Effector memory CD4-positive, alpha-beta T cell (primary cell): Measurements from ENCODE around the gene DPY19L2.
"Not testable (repeated sequence)": the region's sequence is repeated elsewhere in the genome, so short reads cannot be mapped to it uniquely, and the experiment has no call there.

Source experiments
- DNase-seq, 3 donors: peaks; one replicate each; pipeline ENCODE4 v3.0.0-alpha.2; 2020
- H3K27ac ChIP-seq: 2 replicates; pipeline ENCODE4 v1.7.0; 2013; ENCODE audit warnings: mild to moderate bottlenecking, low read length, moderate library complexity; ENCODE audit not compliant: insufficient read depth, poor library complexity, severe bottlenecking
- H3K27me3 ChIP-seq: replicated peaks from 2 replicates; pipeline ENCODE4 v1.7.0; 2013; ENCODE audit warnings: mild to moderate bottlenecking, low read length; ENCODE audit not compliant: insufficient read depth, control insufficient read depth, poor library complexity, severe bottlenecking
- H3K36me3 ChIP-seq: 2 replicates; pipeline ENCODE4 v1.7.0; 2013; ENCODE audit warnings: mild to moderate bottlenecking, low read length, moderate library complexity; ENCODE audit not compliant: control insufficient read depth, insufficient read depth
- H3K4me1 ChIP-seq: 2 replicates; pipeline ENCODE4 v1.7.0; 2013; ENCODE audit warnings: low read length, mild to moderate bottlenecking; ENCODE audit not compliant: control insufficient read depth, insufficient read depth, poor library complexity, severe bottlenecking
- H3K4me3 ChIP-seq: 2 replicates; pipeline ENCODE4 v1.7.0; 2013; ENCODE audit warnings: low read length, low read depth, mild to moderate bottlenecking; ENCODE audit not compliant: insufficient read depth, poor library complexity, severe bottlenecking
- H3K9me3 ChIP-seq: 2 replicates; pipeline ENCODE4 v1.7.0; 2013; ENCODE audit warnings: mild to moderate bottlenecking, low read length, moderate library complexity; ENCODE audit not compliant: control insufficient read depth

Gene DPY19L2

GRCh38 chr12:63699678-63700382 is 31.5 kb upstream of the DPY19L2 start:
- DNase-seq, H3K36me3 ChIP-seq, H3K27ac ChIP-seq: not testable (repeated sequence)

GRCh38 chr12:63699011-63699410 is 30.7 kb upstream of the DPY19L2 start:
- not testable (repeated sequence) for H3K9me3 ChIP-seq, H3K27me3 ChIP-seq, H3K4me3 ChIP-seq, H3K4me1 ChIP-seq, DNase-seq, H3K27ac ChIP-seq, H3K36me3 ChIP-seq

More at GRCh38 chr12:63699678-63700382, 31.5 kb upstream of the DPY19L2 start:
- H3K4me1 ChIP-seq, H3K9me3 ChIP-seq, H3K27me3 ChIP-seq, H3K4me3 ChIP-seq: not testable (repeated sequence)

GRCh38 chr12:63690837-63691236 is 22.5 kb upstream of the DPY19L2 start:
- not testable (repeated sequence) for H3K4me3 ChIP-seq, H3K27ac ChIP-seq, H3K27me3 ChIP-seq, H3K4me1 ChIP-seq, DNase-seq, H3K9me3 ChIP-seq, H3K36me3 ChIP-seq

- not testable (repeated sequence) for H3K27ac ChIP-seq, H3K4me3 ChIP-seq, H3K27me3 ChIP-seq, DNase-seq, H3K4me1 ChIP-seq, H3K9me3 ChIP-seq, H3K36me3 ChIP-seq
These were observed 20.8 kb upstream of the DPY19L2 start for GRCh38 chr12:63689141-63689540.

- H3K36me3 ChIP-seq, H3K27me3 ChIP-seq, H3K4me1 ChIP-seq, H3K9me3 ChIP-seq, DNase-seq, H3K27ac ChIP-seq, H3K4me3 ChIP-seq: not testable (repeated sequence)
These were observed 18.3 kb upstream of the DPY19L2 start for GRCh38 chr12:63686623-63687022.

- not testable (repeated sequence) for H3K36me3 ChIP-seq, H3K4me3 ChIP-seq, H3K9me3 ChIP-seq, H3K27ac ChIP-seq, H3K4me1 ChIP-seq, H3K27me3 ChIP-seq, DNase-seq
These were observed 17.5 kb upstream of the DPY19L2 start for GRCh38 chr12:63685789-63686188.

- not testable (repeated sequence) for H3K36me3 ChIP-seq, H3K27ac ChIP-seq, H3K9me3 ChIP-seq, H3K27me3 ChIP-seq, H3K4me3 ChIP-seq, H3K4me1 ChIP-seq, DNase-seq
These were observed 14.3 kb upstream of the DPY19L2 start for GRCh38 chr12:63682617-63683016.

- not testable (repeated sequence) for H3K9me3 ChIP-seq, H3K36me3 ChIP-seq, H3K4me1 ChIP-seq, H3K4me3 ChIP-seq, H3K27ac ChIP-seq, H3K27me3 ChIP-seq, DNase-seq
These were observed 12.5 kb upstream of the DPY19L2 start for GRCh38 chr12:63680758-63681157.

- not testable (repeated sequence) for H3K9me3 ChIP-seq
These were observed 4.3 kb upstream of the DPY19L2 start for GRCh38 chr12:63672550-63672949.

GRCh38 chr12:63669936-63670335 is 1.6 kb upstream of the DPY19L2 start:
- H3K27me3 ChIP-seq, H3K9me3 ChIP-seq, H3K4me1 ChIP-seq, H3K4me3 ChIP-seq, H3K36me3 ChIP-seq, DNase-seq, H3K27ac ChIP-seq: not testable (repeated sequence)

More at GRCh38 chr12:63672550-63672949, 4.3 kb upstream of the DPY19L2 start:
- not testable (repeated sequence) for H3K36me3 ChIP-seq, H3K4me3 ChIP-seq, DNase-seq, H3K27ac ChIP-seq, H3K4me1 ChIP-seq, H3K27me3 ChIP-seq
